Coronary artery (tissue), 2 donors: ENCODE data around the gene CEACAM20.
"Not testable (repeated sequence)": the region's sequence is repeated elsewhere in the genome, so short reads cannot be mapped to it uniquely, and the experiment has no call there.

Experiments
- DNase-seq: peaks from one replicate; pipeline ENCODE4 v3.0.0-alpha.2; 2017; ENCODE audit warnings: low spot score
- H3K27ac ChIP-seq, 2 donors: fragments of 200-600 bp; sonication (generic); one replicate each; pipeline ENCODE4 v1.5.1; 2016 to 2019
- H3K4me3 ChIP-seq: fragments of 200-600 bp; sonication (generic); 2 replicates; pipeline ENCODE4 v1.5.1; 2016; ENCODE audit warnings: mild to moderate bottlenecking, moderate library complexity
- CTCF ChIP-seq: fragments of 200-600 bp; sonication (generic); IDR thresholded peaks from one replicate; pipeline ENCODE4 v1.5.1; 2019; ENCODE audit warnings: antibody characterized with exemption

CEACAM20 gene

GRCh38 chr19:44557933-44558332 lies 28.5 kb upstream of the CEACAM20 start:
- no peak for TF ChIP-seq CTCF
- DNase-seq, result no peak
- no peak overlapping the region for H3K27ac ChIP-seq
- H3K4me3 ChIP-seq, result no peak overlapping the region

GRCh38 chr19:44554641-44555246 lies 25.3 kb upstream of the CEACAM20 start:
- no peak overlapping the region for H3K27ac ChIP-seq
- H3K4me3 ChIP-seq, result no peak overlapping the region
- no peak for TF ChIP-seq CTCF
- no peak for DNase-seq

- DNase-seq, result no peak
- Histone ChIP-seq H3K27ac (no peak overlapping the region), H3K4me3 (no peak overlapping the region)
- TF ChIP-seq CTCF, result no peak
Observed at GRCh38 chr19:44553478-44554171, 24.1 kb upstream of the CEACAM20 start.

- TF ChIP-seq CTCF, result no peak
- Histone ChIP-seq H3K4me3 (no peak overlapping the region), H3K27ac (no peak overlapping the region)
- no peak for DNase-seq
Observed at GRCh38 chr19:44552324-44552723, 22.8 kb upstream of the CEACAM20 start.

GRCh38 chr19:44551850-44552249 lies 22.4 kb upstream of the CEACAM20 start:
- TF ChIP-seq CTCF, result no peak
- DNase-seq, result no peak

GRCh38 chr19:44550976-44551375 lies 21.5 kb upstream of the CEACAM20 start:
- H3K4me3 ChIP-seq, H3K27ac ChIP-seq, DNase-seq: not testable (repeated sequence)

More at GRCh38 chr19:44551850-44552249, 22.4 kb upstream of the CEACAM20 start:
- H3K27ac ChIP-seq, result no peak overlapping the region
- no peak overlapping the region for H3K4me3 ChIP-seq

GRCh38 chr19:44549507-44549906 lies 20.0 kb upstream of the CEACAM20 start:
- Histone ChIP-seq H3K4me3 (no peak overlapping the region), H3K27ac (no peak overlapping the region)
- no peak for TF ChIP-seq CTCF
- DNase-seq, result no peak
